ENCODE data around the gene ZBTB45. TPM values are rescaled to one million over a fixed set of nuclear protein-coding genes. Genes with fewer than 3 reads are reported as not detected.
A peak's percentile ranks its signal among the peaks of the same experiment; 100 is the strongest.

Gene ZBTB45
- total and polyA plus RNA-seq, 9 of the 15 experiments (the other 6 are each of a cell fraction or from before 2014, with no cell fraction given) = 0.08 to 16.1 (median 1.8) TPM

DNA sequence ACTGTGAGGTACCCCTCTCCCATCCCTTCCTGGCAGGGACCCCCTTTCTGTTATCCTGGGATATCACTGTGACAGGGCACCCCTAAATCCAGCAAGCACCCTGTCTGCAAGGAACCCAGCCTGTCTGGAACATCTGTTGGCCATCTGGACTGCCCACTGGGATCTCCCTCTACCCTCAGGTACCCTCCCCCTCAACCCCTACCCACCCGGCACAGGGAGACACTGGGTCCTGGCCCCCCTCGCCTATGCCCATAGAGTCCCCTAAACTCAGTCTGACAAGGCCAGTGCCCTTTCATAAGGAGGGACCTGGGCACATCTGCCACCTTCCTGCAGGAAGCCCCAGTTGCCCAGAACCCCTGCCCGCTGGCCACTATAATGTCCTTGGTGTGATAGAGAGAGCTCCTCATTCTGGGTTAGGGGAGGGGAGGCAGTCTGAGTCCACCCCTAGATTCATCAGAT is 5.0 kb downstream of the ZBTB45 start (continued):
- TF ChIP-seq PATZ1 (CRISPR knock-in tag; IDR thresholded peaks at IDR 0.05; ENCODE audit: borderline replicate concordance) = no peak

- H3K27ac ChIP-seq (ENCODE audit: extremely low read depth, low read depth, low read length) = peak overlapping the region; percentile 79
- no TSS peak for BruUV-seq (replicated peaks)
- 0 out of 2 replicates have a peak, but pooled peaks have one; percentile 38 for TF ChIP-seq SAFB (IDR thresholded peaks at IDR 0.05; ENCODE audit: borderline replicate concordance, low read depth, low read length)
- 0 out of 2 replicates have a peak, but pooled peaks have one; percentile 20 for TF ChIP-seq ATF2 (CRISPR knock-in tag; IDR thresholded peaks at IDR 0.05)
- peak; percentile 55 for TF ChIP-seq ARID4B (CRISPR knock-in tag; IDR thresholded peaks at IDR 0.05)
- TF ChIP-seq ZNF316 (IDR thresholded peaks at IDR 0.05) = no peak
- TF ChIP-seq, protein P1, sequence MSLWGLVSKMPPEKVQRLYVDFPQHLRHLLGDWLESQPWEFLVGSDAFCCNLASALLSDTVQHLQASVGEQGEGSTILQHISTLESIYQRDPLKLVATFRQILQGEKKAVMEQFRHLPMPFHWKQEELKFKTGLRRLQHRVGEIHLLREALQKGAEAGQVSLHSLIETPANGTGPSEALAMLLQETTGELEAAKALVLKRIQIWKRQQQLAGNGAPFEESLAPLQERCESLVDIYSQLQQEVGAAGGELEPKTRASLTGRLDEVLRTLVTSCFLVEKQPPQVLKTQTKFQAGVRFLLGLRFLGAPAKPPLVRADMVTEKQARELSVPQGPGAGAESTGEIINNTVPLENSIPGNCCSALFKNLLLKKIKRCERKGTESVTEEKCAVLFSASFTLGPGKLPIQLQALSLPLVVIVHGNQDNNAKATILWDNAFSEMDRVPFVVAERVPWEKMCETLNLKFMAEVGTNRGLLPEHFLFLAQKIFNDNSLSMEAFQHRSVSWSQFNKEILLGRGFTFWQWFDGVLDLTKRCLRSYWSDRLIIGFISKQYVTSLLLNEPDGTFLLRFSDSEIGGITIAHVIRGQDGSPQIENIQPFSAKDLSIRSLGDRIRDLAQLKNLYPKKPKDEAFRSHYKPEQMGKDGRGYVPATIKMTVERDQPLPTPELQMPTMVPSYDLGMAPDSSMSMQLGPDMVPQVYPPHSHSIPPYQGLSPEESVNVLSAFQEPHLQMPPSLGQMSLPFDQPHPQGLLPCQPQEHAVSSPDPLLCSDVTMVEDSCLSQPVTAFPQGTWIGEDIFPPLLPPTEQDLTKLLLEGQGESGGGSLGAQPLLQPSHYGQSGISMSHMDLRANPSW (CRISPR knock-in tag; IDR thresholded peaks at IDR 0.05) = no peak
These were observed 5.7 kb downstream of the ZBTB45 start for GRCh38 chr19:58513694-58514563.

More at GRCh38 chr19:58513694-58514563, 5.7 kb downstream of the ZBTB45 start:
- H3K9me3 ChIP-seq (replicated peaks; ENCODE audit: control insufficient read depth, insufficient read depth, low read depth, low read length) = no peaks in the 10 kb centered on the region; the same call in 1 of the 2 replicates
- no peaks in the 10 kb centered on the region for H3K27me3 ChIP-seq (ENCODE audit: control insufficient read depth in 2 of 2, insufficient read depth in 2 of 2, low read length in 2 of 2)
- WGBS (ENCODE audit: insufficient coverage, low coverage, missing lambda C conversion rate) = 23% methylated on average over 41 of the region's 66 CpGs
- peak overlapping the region; percentile 99 for H3K4me2 ChIP-seq (ENCODE audit: insufficient read depth, low read length)
- peak overlapping the region; percentile 93 for H2AFZ ChIP-seq (ENCODE audit: low read depth, low read length)
- H3K36me3 ChIP-seq (ENCODE audit: control insufficient read depth, insufficient read depth, low read length) = peaks cover 31% of the 10 kb centered on the region; the same call in 2 of the 3 replicates
- peaks cover 41% of the 10 kb centered on the region for H3K79me2 ChIP-seq (ENCODE audit: control insufficient read depth, insufficient read depth, low read length)
- peak overlapping the region; percentile 84 to 85 for H3K9ac ChIP-seq (ENCODE audit: insufficient read depth in 1 of 2, low read depth in 2 of 2, low read length in 2 of 2)
- ATAC-seq (peak; percentile 92), DNase-seq (ENCODE audit: extremely low read depth in 1 of 4, low spot score in 3 of 4) (peak; percentile 91 to 96 (median 92)), FAIRE-seq (peak; percentile 90)
- ChIA-PET POLR2A (interaction anchor here (0.6 to 1.0 kb wide), 3 partner anchors 14 to 46 kb away, joined by 3 to 8 read pairs (median 7); partner anchors contain the start of gene TRIM28), CTCF (ENCODE audit: low intra/inter-chr PET ratio) (interaction anchor here (0.9 kb wide), 1 partner anchor 67 kb away, joined by 3 read pairs; no protein-coding TSS in a partner anchor)
- H3K9me1 ChIP-seq (ENCODE audit: control insufficient read depth, insufficient read depth, low read length) = peaks cover 12% of the 10 kb centered on the region
- H3K4me1 ChIP-seq (replicated peaks in 1 of 2; ENCODE audit: control insufficient read depth in 2 of 2, insufficient read depth in 2 of 2, low read length in 2 of 2) = peaks cover 16 to 73% of the 10 kb centered on the region in 2 experiments
- in situ Hi-C loops (cut with MboI) (no loop called here), intact Hi-C loops (cut with micrococcal nuclease) (loop anchor here (5.0 kb wide), 1 partner anchor 332 kb away; the partner anchor contains the start of gene ZNF274)
- H4K20me1 ChIP-seq (replicated peaks; ENCODE audit: control insufficient read depth, insufficient read depth, low read length) = no peaks in the 10 kb centered on the region
- H3K4me3 ChIP-seq = peak overlapping the region; percentile 53

Measured in K562 (cell line).